Esophagus muscularis mucosa (tissue), 4 donors: ENCODE results near the gene TNS1. TPM values are rescaled to one million over a fixed set of nuclear protein-coding genes. Genes with fewer than 3 reads are reported as not detected.
A peak's percentile ranks its signal among the peaks of the same experiment; 100 is the strongest.

Experiments
- DNase-seq: peaks from one replicate; pipeline ENCODE4 v3.0.0-alpha.2; 2017; ENCODE audit errors: extremely low spot score
- H3K27ac ChIP-seq, 4 donors: fragments of 200-600 bp; sonication (generic); replicated peaks in 1 of 4; 1 replicate in 3 of 4; 2 replicates in 1 of 4; pipeline ENCODE4 v1.5.1; 2016 to 2019; ENCODE audit warnings: mild to moderate bottlenecking in 1 of 4
- H3K27me3 ChIP-seq, 4 donors: fragments of 200-600 bp; sonication (generic); one replicate each; pipeline versions ENCODE4 v1.5.1 to v1.6.0; 2016 to 2019
- H3K36me3 ChIP-seq, 4 donors: fragments of 200-600 bp; sonication (generic); one replicate each; pipeline ENCODE4 v1.5.1; 2016 to 2019
- H3K4me1 ChIP-seq, 4 donors: fragments of 200-600 bp; sonication (generic); one replicate each; pipeline ENCODE4 v1.5.1; 2016 to 2019
- H3K4me3 ChIP-seq, 4 donors: fragments of 200-600 bp; sonication (generic); 1 replicate in 2 of 4; 2 replicates in 2 of 4; pipeline ENCODE4 v1.5.1; 2016 to 2019; ENCODE audit warnings: mild to moderate bottlenecking in 4 of 4, moderate library complexity in 1 of 4
- H3K9me3 ChIP-seq, 4 donors: fragments of 200-600 bp; sonication (generic); 1 replicate in 3 of 4; 2 replicates in 1 of 4; pipeline ENCODE4 v1.5.1; 2016 to 2019
- EP300 ChIP-seq: sonication (generic); formaldehyde crosslinking; IDR thresholded peaks from one replicate; pipeline ENCODE4 v1.6.1; 2017; ENCODE audit warnings: antibody characterized with exemption
- POLR2A ChIP-seq: fragments of 450-650 bp; IDR thresholded peaks from one replicate; pipeline ENCODE4 v1.6.1; 2017; ENCODE audit warnings: antibody characterized with exemption, moderate library complexity, mild to moderate bottlenecking, low read depth
- POLR2AphosphoS5 ChIP-seq, 2 donors: sonication (generic); formaldehyde crosslinking; IDR thresholded peaks; one replicate each; pipeline ENCODE4 v1.6.1; 2017; ENCODE audit warnings: antibody characterized with exemption in 2 of 2
- WGBS: methylation state at CpG from one replicate; pipeline ENCODE4 v1.1.5; 2018; 5-methylcytosine and 5-hydroxymethylcytosine counted together
- intact Hi-C: fragments of 100-400 bp; cut with DNase I; formaldehyde crosslinking; loops from one replicate; pipeline ENCODE4 v1.15.1; 2023
- total RNA-seq, 4 donors: library from RNA; depleted of rRNA; stranded (reverse); fragments of >200 nt; gene quantifications; one replicate each; pipeline versions ENCODE4 v1.1.0 to v1.2.1, GENCODE V29; 2016
- TF ChIP-seq, protein P1 (sequence below), 3 experiments: fragments of 200-600 bp in 2 of 3; fragments of 450-650 bp in 1 of 3; sonication (generic) in 2 of 3; IDR thresholded peaks; one replicate each; pipeline ENCODE4 v1.5.1; 2017 to 2019; ENCODE audit warnings: antibody characterized with exemption in 3 of 3, mild to moderate bottlenecking in 2 of 3, moderate library complexity in 1 of 3

The TNS1 gene
- total RNA-seq, 4 donors from 2014 or later, result 1,001 to 2,170 (median 1,411) TPM

GRCh38 chr2:217858519-217859491, 144.0 kb downstream of the TNS1 start:
- Histone ChIP-seq H3K9me3 (no peaks in the 10 kb centered on the region), H3K27ac (peak overlapping the region; percentile 83 to 90 (median 88)), H3K4me3 (peak overlapping the region; percentile 38 to 50 (median 44)), H3K4me1 (peaks cover 87 to 100% (median 100%) of the 10 kb centered on the region in 4 donors), H3K27me3 (no peaks in the 10 kb centered on the region), H3K36me3 (peaks cover 52 to 96% (median 85%) of the 10 kb centered on the region in 4 donors)
- 33% methylated on average over 11 of the region's 11 CpGs for WGBS
- peak in 1 of 2 donors; percentile 63 for TF ChIP-seq POLR2AphosphoS5 (IDR thresholded peaks at IDR 0.05)
- no peak for TF ChIP-seq EP300
- TF ChIP-seq POLR2A, result no peak
- DNase-seq, result no peak
- intact Hi-C loops, result no loop called here

DNA sequence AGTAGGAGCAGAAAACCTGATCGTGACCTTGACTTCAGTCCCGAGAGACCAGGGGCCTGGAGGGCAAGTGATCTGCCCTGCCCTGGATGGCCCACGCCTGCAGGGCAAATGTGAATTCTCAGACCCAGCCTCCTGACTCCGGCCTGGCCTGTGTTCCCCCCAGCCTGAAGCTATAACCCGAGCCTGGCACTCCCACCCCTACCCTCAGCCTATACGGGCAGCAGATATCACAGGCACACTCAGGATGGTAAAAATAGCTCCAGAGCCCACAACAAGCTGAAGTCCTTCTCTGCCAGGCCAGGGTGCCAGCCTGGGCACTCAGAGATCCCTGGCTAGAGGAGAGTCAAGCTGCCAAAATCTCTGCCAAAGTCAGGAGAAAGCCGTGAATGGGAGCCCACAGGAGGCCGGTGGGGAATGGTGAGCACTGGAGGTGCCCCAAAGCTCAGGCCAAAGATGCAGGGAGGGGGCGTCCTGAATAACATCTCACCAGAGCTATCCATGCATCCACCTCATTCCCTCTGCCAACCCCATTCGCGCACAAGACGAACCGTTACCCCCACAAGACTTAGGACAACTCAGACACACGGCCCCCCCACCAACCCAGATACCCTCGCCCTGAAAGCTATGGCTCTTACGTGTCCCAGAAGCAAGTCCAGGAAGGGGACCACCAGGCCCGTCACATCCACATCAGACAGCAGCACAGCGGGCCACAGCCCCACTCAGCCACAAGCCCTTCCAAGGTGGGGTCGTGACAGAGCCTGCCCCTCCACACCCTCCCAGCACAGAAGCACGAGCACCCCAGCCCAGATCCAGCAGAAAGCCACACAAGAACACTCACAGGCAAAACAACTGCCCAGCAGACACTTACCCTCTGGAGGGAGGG, 144.9 kb downstream of the TNS1 start:
- Histone ChIP-seq H3K4me3 (peak overlapping the region; percentile 38 to 50 (median 44)), H3K36me3 (peaks cover 48 to 96% (median 83%) of the 10 kb centered on the region in 4 donors), H3K27ac (peak overlapping the region; percentile 83 to 90 (median 88)), H3K4me1 (peaks cover 93 to 100% (median 100%) of the 10 kb centered on the region in 4 donors), H3K9me3 (no peaks in the 10 kb centered on the region), H3K27me3 (no peaks in the 10 kb centered on the region)
- WGBS, result 51% methylated on average over 18 of the region's 20 CpGs
- intact Hi-C loops, result no loop called here
- TF ChIP-seq POLR2A, result peak; percentile 42
- no peak for TF ChIP-seq EP300
- TF ChIP-seq POLR2AphosphoS5 (IDR thresholded peaks at IDR 0.05), result peak; percentile 25 to 30
- DNase-seq, result no peak

- H3K27me3 ChIP-seq, result no peaks in the 10 kb centered on the region
- peak overlapping the region; percentile 38 to 50 (median 44) for H3K4me3 ChIP-seq
- H3K36me3 ChIP-seq, result peaks cover 39 to 96% (median 81%) of the 10 kb centered on the region in 4 donors
- no peaks in the 10 kb centered on the region for H3K9me3 ChIP-seq
- H3K4me1 ChIP-seq, result peaks cover 96 to 100% (median 100%) of the 10 kb centered on the region in 4 donors
- peak overlapping the region; percentile 83 to 90 (median 88) for H3K27ac ChIP-seq
- TF ChIP-seq, protein P1, sequence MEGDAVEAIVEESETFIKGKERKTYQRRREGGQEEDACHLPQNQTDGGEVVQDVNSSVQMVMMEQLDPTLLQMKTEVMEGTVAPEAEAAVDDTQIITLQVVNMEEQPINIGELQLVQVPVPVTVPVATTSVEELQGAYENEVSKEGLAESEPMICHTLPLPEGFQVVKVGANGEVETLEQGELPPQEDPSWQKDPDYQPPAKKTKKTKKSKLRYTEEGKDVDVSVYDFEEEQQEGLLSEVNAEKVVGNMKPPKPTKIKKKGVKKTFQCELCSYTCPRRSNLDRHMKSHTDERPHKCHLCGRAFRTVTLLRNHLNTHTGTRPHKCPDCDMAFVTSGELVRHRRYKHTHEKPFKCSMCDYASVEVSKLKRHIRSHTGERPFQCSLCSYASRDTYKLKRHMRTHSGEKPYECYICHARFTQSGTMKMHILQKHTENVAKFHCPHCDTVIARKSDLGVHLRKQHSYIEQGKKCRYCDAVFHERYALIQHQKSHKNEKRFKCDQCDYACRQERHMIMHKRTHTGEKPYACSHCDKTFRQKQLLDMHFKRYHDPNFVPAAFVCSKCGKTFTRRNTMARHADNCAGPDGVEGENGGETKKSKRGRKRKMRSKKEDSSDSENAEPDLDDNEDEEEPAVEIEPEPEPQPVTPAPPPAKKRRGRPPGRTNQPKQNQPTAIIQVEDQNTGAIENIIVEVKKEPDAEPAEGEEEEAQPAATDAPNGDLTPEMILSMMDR (IDR thresholded peaks at IDR 0.05), result no peak
- no peak for TF ChIP-seq EP300
- no peak for TF ChIP-seq POLR2A
- TF ChIP-seq POLR2AphosphoS5 (IDR thresholded peaks at IDR 0.05), result no peak
- DNase-seq, result no peak
- WGBS, result 30% methylated on average over 4 of the region's 4 CpGs
- intact Hi-C loops, result no loop called here
Measured at GRCh38 chr2:217856871-217857270, 145.9 kb downstream of the TNS1 start.

DNA sequence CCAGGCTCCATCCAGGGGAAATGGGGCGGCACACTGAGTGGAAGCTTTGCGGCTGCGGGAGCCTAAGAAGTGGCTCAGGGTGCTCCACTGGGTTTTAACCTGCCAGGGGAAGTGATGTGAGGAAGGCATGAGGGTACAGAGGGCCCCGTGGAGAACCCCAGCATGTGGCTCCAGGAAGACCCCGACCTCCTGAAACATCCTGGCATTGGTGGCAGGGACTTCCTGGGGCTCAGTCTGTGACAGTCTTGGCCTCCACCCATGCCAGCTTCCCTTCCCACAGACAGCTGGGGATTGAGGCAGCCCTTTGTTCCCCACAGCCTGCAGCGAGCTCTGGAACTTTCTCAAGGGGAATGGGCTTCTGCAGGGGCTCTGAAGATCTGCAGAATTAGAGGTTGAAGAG, 146.6 kb downstream of the TNS1 start:
- Histone ChIP-seq H3K36me3 (peaks cover 32 to 90% (median 76%) of the 10 kb centered on the region in 4 donors), H3K4me1 (peaks cover 96 to 100% (median 100%) of the 10 kb centered on the region in 4 donors), H3K27ac (peak overlapping the region; percentile 83 to 90 (median 88)), H3K27me3 (no peaks in the 10 kb centered on the region), H3K9me3 (no peaks in the 10 kb centered on the region), H3K4me3 (peak overlapping the region in 1 of 4 donors; percentile 7)
- WGBS, result 82% methylated on average over 6 of the region's 6 CpGs
- no peak for DNase-seq
- intact Hi-C loops, result no loop called here
- no peak for TF ChIP-seq POLR2A
- TF ChIP-seq POLR2AphosphoS5 (IDR thresholded peaks at IDR 0.05), result peak in 1 of 2 donors; percentile 27

GRCh38 chr2:217854684-217855420, 147.9 kb downstream of the TNS1 start:
- H3K9me3 ChIP-seq, result no peaks in the 10 kb centered on the region
- peaks cover 96 to 100% (median 100%) of the 10 kb centered on the region in 4 donors for H3K4me1 ChIP-seq
- no peak for DNase-seq
- H3K4me3 ChIP-seq, result no peak overlapping the region
- peaks cover 27 to 79% (median 66%) of the 10 kb centered on the region in 4 donors for H3K36me3 ChIP-seq
- H3K27ac ChIP-seq, result peak overlapping the region; percentile 83 to 90 (median 88)
- intact Hi-C loops, result no loop called here
- no peaks in the 10 kb centered on the region for H3K27me3 ChIP-seq
- TF ChIP-seq EP300 (no peak), POLR2A (no peak), POLR2AphosphoS5 (IDR thresholded peaks at IDR 0.05) (peak; percentile 2 to 43)
- TF ChIP-seq, protein P1 (IDR thresholded peaks at IDR 0.05), result no peak
- WGBS, result 83% methylated on average over 5 of the region's 7 CpGs
